A673 (cell line): ENCODE measurements around the gene LVRN. TPM values are rescaled to one million over a fixed set of nuclear protein-coding genes. Genes with fewer than 3 reads are reported as not detected.

Experiments
- BruUV-seq: library from RNA; stranded (reverse); fragments of 400-500 nt; replicated peaks from 2 replicates; lab custom pipeline; 2021; lab: Mats Ljungman, UMichigan
- CTCF ChIA-PET: fragments of 300-600 bp; sonication (Branson Sonifier 250); formaldehyde crosslinking; loops from one replicate; lab custom pipeline; 2022; ENCODE audit warnings: antibody characterized with exemption; lab: Charles Lee
- POLR2A ChIA-PET: fragments of 300-600 bp; sonication (Branson Sonifier 250); formaldehyde crosslinking; loops from one replicate; lab custom pipeline; 2022; ENCODE audit warnings: antibody characterized with exemption; ENCODE audit not compliant: low non-redundant PET; lab: Charles Lee
- DNase-seq: peaks from one replicate; pipeline ENCODE4 v3.0.0-alpha.2; 2015; ENCODE audit warnings: low spot score
- H3K27ac ChIP-seq: fragments of 200-600 bp; sonication (generic); 2 replicates; pipeline ENCODE4 v1.5.1; 2016; ENCODE audit warnings: mixed run types, low read depth, mild to moderate bottlenecking, mixed read lengths, antibody characterized with exemption, low read length; ENCODE audit not compliant: poor library complexity, severe bottlenecking
- H3K27me3 ChIP-seq: fragments of 200-600 bp; sonication (generic); replicated peaks from 2 replicates; pipeline ENCODE4 v1.6.1; 2017; ENCODE audit warnings: mixed run types, low read depth, mild to moderate bottlenecking, mixed read lengths, antibody characterized with exemption, low read length; ENCODE audit not compliant: insufficient read depth, poor library complexity
- H3K36me3 ChIP-seq: fragments of 200-600 bp; sonication (generic); 2 replicates; pipeline ENCODE4 v1.6.1; 2016; ENCODE audit warnings: mixed run types, mild to moderate bottlenecking, mixed read lengths, antibody characterized with exemption, low read length; ENCODE audit not compliant: insufficient read depth, poor library complexity, severe bottlenecking
- H3K4me1 ChIP-seq: fragments of 200-600 bp; sonication (generic); 2 replicates; pipeline ENCODE4 v1.6.1; 2017; ENCODE audit warnings: mixed run types, mild to moderate bottlenecking, mixed read lengths, antibody characterized with exemption, low read length; ENCODE audit not compliant: insufficient read depth, poor library complexity, severe bottlenecking
- H3K4me3 ChIP-seq: fragments of 200-600 bp; sonication (generic); 2 replicates; pipeline ENCODE4 v1.5.1; 2016; ENCODE audit warnings: low read depth, mixed run types, mild to moderate bottlenecking, mixed read lengths, low read length; ENCODE audit not compliant: poor library complexity, severe bottlenecking
- H3K9me3 ChIP-seq: fragments of 200-600 bp; sonication (generic); 2 replicates; pipeline ENCODE4 v1.6.1; 2016; ENCODE audit warnings: mixed run types, low read depth, mild to moderate bottlenecking, mixed read lengths, antibody characterized with exemption, low read length; ENCODE audit not compliant: poor library complexity, severe bottlenecking
- EZH2 ChIP-seq: fragments of 200-600 bp; sonication (generic); IDR thresholded peaks from 2 replicates; pipeline ENCODE4 v1.6.1; 2017; ENCODE audit warnings: borderline replicate concordance, low read depth, mild to moderate bottlenecking, mixed read lengths, antibody characterized with exemption, low read length; ENCODE audit not compliant: poor library complexity, severe bottlenecking
- intact Hi-C: fragments of 100-400 bp; cut with micrococcal nuclease; formaldehyde crosslinking; loops from one replicate; pipeline ENCODE4 v1.10.0; 2022; ENCODE audit not compliant: unreplicated experiment
- total RNA-seq: library from RNA; stranded (reverse); gene quantifications from 2 replicates; pipeline ENCODE4 v1.2.3, GENCODE V29; 2021
- TF ChIP-seq, protein P1 (sequence below): fragments of 300-800, 200-600 bp; sonication (generic); conservative IDR thresholded peaks from 2 replicates; pipeline ENCODE4 v1.5.1; 2017; ENCODE audit warnings: low read depth, mild to moderate bottlenecking, antibody characterized with exemption, low read length, moderate library complexity, mixed read lengths

Gene LVRN
- total RNA-seq, 1 experiment from 2014 or later: not detected

DNA sequence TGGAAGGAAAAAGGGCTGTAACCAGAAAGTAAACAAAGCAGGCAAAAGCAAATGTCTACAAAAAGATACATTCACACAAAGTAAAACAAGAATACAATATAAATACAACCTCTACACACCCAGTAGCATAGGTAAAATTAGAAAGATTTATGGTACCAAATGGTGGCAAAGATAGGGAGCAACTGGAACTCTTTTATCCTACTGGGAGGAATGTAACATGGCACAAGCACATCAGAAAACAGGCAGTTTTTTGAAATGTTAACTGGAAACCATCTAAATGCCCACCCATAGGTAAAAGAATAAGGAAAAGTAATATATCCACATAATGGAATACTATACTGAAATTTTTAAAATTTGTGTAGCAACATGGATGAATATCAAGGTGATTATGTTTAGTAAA is 61.3 kb downstream of the LVRN start:
- ChIA-PET POLR2A (no interaction called here), CTCF (no interaction called here)
- intact Hi-C loops: no loop called here
- Histone ChIP-seq H3K27ac (no peak overlapping the region), H3K4me1 (no peaks in the 10 kb centered on the region), H3K9me3 (no peaks in the 10 kb centered on the region), H3K36me3 (no peaks in the 10 kb centered on the region), H3K27me3 (no peaks in the 10 kb centered on the region), H3K4me3 (no peak overlapping the region)
- BruUV-seq: no TSS peak
- TF ChIP-seq, protein P1, sequence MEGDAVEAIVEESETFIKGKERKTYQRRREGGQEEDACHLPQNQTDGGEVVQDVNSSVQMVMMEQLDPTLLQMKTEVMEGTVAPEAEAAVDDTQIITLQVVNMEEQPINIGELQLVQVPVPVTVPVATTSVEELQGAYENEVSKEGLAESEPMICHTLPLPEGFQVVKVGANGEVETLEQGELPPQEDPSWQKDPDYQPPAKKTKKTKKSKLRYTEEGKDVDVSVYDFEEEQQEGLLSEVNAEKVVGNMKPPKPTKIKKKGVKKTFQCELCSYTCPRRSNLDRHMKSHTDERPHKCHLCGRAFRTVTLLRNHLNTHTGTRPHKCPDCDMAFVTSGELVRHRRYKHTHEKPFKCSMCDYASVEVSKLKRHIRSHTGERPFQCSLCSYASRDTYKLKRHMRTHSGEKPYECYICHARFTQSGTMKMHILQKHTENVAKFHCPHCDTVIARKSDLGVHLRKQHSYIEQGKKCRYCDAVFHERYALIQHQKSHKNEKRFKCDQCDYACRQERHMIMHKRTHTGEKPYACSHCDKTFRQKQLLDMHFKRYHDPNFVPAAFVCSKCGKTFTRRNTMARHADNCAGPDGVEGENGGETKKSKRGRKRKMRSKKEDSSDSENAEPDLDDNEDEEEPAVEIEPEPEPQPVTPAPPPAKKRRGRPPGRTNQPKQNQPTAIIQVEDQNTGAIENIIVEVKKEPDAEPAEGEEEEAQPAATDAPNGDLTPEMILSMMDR: no peak
- TF ChIP-seq EZH2: no peak
- DNase-seq: no peak

DNA sequence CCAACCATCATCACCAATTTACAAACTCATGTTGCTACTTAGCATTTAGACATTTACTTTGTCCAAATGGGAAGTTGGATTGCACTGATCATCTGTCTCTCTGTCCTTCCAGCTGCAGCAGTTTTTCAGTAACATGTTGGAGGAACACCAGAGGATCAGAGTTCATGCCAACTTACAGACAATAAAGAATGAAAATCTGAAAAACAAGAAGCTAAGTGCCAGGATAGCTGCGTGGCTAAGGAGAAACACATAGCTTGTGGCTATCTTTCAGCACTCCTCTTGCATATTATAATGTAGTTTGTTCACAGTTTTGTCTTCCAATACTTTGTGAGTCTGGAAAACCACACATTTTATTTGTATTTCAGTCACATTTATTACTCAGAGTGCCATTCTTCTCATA is 63.6 kb downstream of the LVRN start:
- Histone ChIP-seq H3K4me1 (no peaks in the 10 kb centered on the region), H3K4me3 (no peak overlapping the region), H3K36me3 (no peaks in the 10 kb centered on the region), H3K27ac (no peak overlapping the region), H3K27me3 (no peaks in the 10 kb centered on the region), H3K9me3 (no peaks in the 10 kb centered on the region)
- CTCF ChIA-PET: no interaction called here
- TF ChIP-seq, protein P1: no peak
- TF ChIP-seq EZH2: no peak
- intact Hi-C loops: no loop called here
- POLR2A ChIA-PET: no interaction called here
- DNase-seq: no peak
- BruUV-seq: no TSS peak

DNA sequence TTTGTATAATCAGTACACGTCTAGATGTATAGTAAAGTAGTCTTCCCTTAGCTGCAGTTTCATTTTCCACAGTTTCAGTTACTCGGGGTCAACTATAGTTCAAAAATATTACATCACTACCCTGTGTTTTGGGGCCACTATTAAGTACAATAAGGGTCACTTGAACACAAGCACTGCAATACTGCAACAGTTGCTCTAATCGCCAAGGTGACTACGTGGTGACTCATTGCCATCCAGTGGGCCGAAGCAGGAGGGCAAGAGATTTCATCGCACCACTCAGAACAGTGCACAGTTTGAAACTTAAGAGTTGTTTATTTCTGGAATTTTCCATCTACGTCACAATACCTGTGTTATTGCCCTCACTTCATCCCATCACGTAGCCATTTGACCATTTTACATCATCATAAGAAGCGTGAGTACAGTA is 69.8 kb downstream of the LVRN start, which contains the start of gene ARL14EPL:
Gene ARL14EPL (plus strand): TSS at position 379 of the 424 bp plus-strand sequence. CDS start 18,994 bp downstream, outside the sequence.
- TF ChIP-seq, protein P1: peak; percentile 25; the same call in 1 of the 2 replicates
- TF ChIP-seq EZH2: no peak
- DNase-seq: peak; percentile 24
- Histone ChIP-seq H3K9me3 (no peaks in the 10 kb centered on the region), H3K4me1 (no peaks in the 10 kb centered on the region), H3K36me3 (no peaks in the 10 kb centered on the region), H3K27ac (no peak within 1 kb of the TSS), H3K4me3 (no peak within 1 kb of the TSS), H3K27me3 (no peaks in the 10 kb centered on the region)
- no TSS peak for BruUV-seq
- CTCF ChIA-PET: no interaction called here
- POLR2A ChIA-PET: no interaction called here
- intact Hi-C loops: no loop called here
